Loucy (cell line): ENCODE data around the gene KRT2.
A peak's percentile ranks its signal among the peaks of the same experiment; 100 is the strongest.

ENCODE experiments used
- H2AFZ ChIP-seq: fragments of 200-600 bp; sonication (generic); 2 replicates; pipeline ENCODE4 v1.6.0; 2016; ENCODE audit warnings: antibody characterized with exemption, mild to moderate bottlenecking, low read length, moderate library complexity
- H3F3A ChIP-seq: fragments of 200-600 bp; 2 replicates; pipeline ENCODE4 v1.6.0; 2016; ENCODE audit warnings: antibody characterized with exemption, low read depth, mild to moderate bottlenecking
- H3K27me3 ChIP-seq: fragments of 200-600 bp; sonication (generic); 2 replicates; pipeline ENCODE4 v1.6.1; 2014; ENCODE audit warnings: low read length, mild to moderate bottlenecking; ENCODE audit not compliant: insufficient read depth, poor library complexity, severe bottlenecking
- H3K36me3 ChIP-seq: fragments of 200-600 bp; sonication (generic); 2 replicates; pipeline ENCODE4 v1.6.1; 2016; ENCODE audit warnings: low read length; ENCODE audit not compliant: insufficient read depth
- H3K4me1 ChIP-seq: fragments of 200-600 bp; sonication (generic); 2 replicates; pipeline ENCODE4 v1.5.1; 2014; ENCODE audit warnings: low read length, mild to moderate bottlenecking; ENCODE audit not compliant: insufficient read depth, poor library complexity, severe bottlenecking
- H3K4me2 ChIP-seq: fragments of 200-600 bp; sonication (generic); 2 replicates; pipeline ENCODE4 v1.6.0; 2014; ENCODE audit warnings: antibody characterized with exemption, low read length, low read depth, mild to moderate bottlenecking; ENCODE audit not compliant: poor library complexity, severe bottlenecking
- H3K4me3 ChIP-seq: fragments of 200-600 bp; sonication (generic); 2 replicates; pipeline ENCODE4 v1.5.1; 2014; ENCODE audit warnings: low read length, mild to moderate bottlenecking, mixed read lengths; ENCODE audit not compliant: poor library complexity, severe bottlenecking
- H3K79me2 ChIP-seq: fragments of 200-600 bp; sonication (generic); 2 replicates; pipeline ENCODE4 v1.6.1; 2014; ENCODE audit warnings: low read length; ENCODE audit not compliant: insufficient read depth
- H3K9ac ChIP-seq: fragments of 200-600 bp; sonication (generic); 2 replicates; pipeline ENCODE4 v1.6.0; 2014; ENCODE audit warnings: mild to moderate bottlenecking, low read depth, low read length, moderate library complexity; ENCODE audit not compliant: poor library complexity, severe bottlenecking
- H3K9me2 ChIP-seq: fragments of 200-600 bp; sonication (generic); replicated peaks from 2 replicates; pipeline ENCODE4 v1.6.1; 2016; ENCODE audit warnings: low read depth, low read length, mixed read lengths
- H3K9me3 ChIP-seq: fragments of 200-600 bp; sonication (generic); 2 replicates; pipeline ENCODE4 v1.6.1; 2014; ENCODE audit warnings: mild to moderate bottlenecking, antibody characterized with exemption, low read length, low read depth; ENCODE audit not compliant: insufficient read depth
- H4K20me1 ChIP-seq: fragments of 200-600 bp; sonication (generic); 2 replicates; pipeline ENCODE4 v1.6.0; 2014; ENCODE audit warnings: antibody characterized with exemption, low read length, mild to moderate bottlenecking; ENCODE audit not compliant: insufficient read depth, poor library complexity, severe bottlenecking
- CTCF ChIP-seq: fragments of 200-600 bp; sonication (generic); conservative IDR thresholded peaks from 2 replicates; pipeline ENCODE4 v1.5.1; 2014; ENCODE audit warnings: mild to moderate bottlenecking, antibody characterized with exemption, low read length
- EZH2phosphoT487 ChIP-seq: fragments of 200-600 bp; IDR thresholded peaks from 2 replicates; pipeline ENCODE4 v1.6.1; 2018; ENCODE audit warnings: antibody characterized with exemption, mild to moderate bottlenecking, moderate library complexity, borderline replicate concordance

Gene KRT2

GRCh38 chr12:52682381-52682660 is 30.3 kb upstream of the KRT2 start:
- Histone ChIP-seq H2AFZ (no peak overlapping the region), H4K20me1 (no peaks in the 10 kb centered on the region), H3K4me2 (no peak overlapping the region), H3K79me2 (no peaks in the 10 kb centered on the region), H3F3A (no peaks in the 10 kb centered on the region), H3K36me3 (no peaks in the 10 kb centered on the region), H3K4me1 (peaks cover 39% of the 10 kb centered on the region), H3K27me3 (no peaks in the 10 kb centered on the region), H3K9me2 (no peaks in the 10 kb centered on the region), H3K9me3 (no peaks in the 10 kb centered on the region), H3K9ac (peak overlapping the region; percentile 23), H3K4me3 (no peak overlapping the region)
- TF ChIP-seq CTCF (no peak), EZH2phosphoT487 (no peak)

DNA sequence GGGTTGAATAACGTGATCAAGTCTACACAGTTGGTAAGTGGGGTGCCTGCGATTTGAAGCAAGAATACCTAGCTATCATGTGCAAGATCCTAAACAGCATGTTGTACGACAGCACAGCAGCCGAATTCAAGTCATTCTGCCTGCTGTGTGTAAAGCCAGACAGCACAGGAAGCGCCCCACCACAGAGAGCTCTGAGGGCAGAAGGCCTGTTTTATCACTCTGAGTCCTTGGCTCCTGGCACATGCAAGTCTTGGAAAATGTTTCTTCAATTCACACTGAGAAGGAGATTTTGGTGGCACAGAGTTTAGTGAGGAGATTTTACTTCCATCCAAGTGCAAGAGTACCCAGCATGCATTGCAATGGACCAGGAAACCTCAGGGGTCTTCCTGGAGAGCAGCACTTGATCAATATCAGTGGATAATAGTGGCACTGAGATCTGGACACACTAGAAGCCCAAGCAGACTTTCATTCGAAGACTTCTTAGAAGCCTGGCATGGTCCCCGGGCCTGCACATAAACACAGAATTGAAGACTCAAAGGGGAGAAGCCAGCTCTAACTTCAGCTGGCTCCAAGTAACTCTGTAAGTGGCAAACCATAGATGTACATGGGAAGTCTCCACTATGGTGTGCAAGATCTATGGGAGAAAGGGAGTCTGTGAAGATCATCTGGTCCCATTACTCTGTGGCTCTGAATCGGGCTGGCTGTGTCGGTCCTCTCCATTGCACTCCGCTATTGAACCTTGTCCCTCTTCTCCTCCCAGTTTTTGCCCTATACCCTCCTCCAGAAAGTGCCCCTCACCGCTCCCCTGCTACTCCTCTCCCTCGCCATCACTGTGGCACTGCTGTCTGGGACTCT is 29.7 kb upstream of the KRT2 start:
- H3K9ac ChIP-seq: peak overlapping the region; percentile 23
- no peaks in the 10 kb centered on the region for H4K20me1 ChIP-seq
- no peaks in the 10 kb centered on the region for H3K79me2 ChIP-seq
- H3K9me2 ChIP-seq: no peaks in the 10 kb centered on the region
- H3K9me3 ChIP-seq: no peaks in the 10 kb centered on the region
- H3K4me3 ChIP-seq: no peak overlapping the region
- no peaks in the 10 kb centered on the region for H3K36me3 ChIP-seq
- H2AFZ ChIP-seq: 0 out of 2 replicates have a peak overlapping the region, but pooled peaks have one; percentile 16
- H3F3A ChIP-seq: no peaks in the 10 kb centered on the region
- H3K27me3 ChIP-seq: no peaks in the 10 kb centered on the region
- TF ChIP-seq EZH2phosphoT487 (no peak), CTCF (no peak)
- H3K4me2 ChIP-seq: peak overlapping the region; percentile 44
- H3K4me1 ChIP-seq: peaks cover 39% of the 10 kb centered on the region

GRCh38 chr12:52680363-52680762 is 28.4 kb upstream of the KRT2 start, which contains the start of gene KRT1:
KRT1 (minus strand) TSS chr12:52680407; CDS start chr12:52680348, 59 bp downstream.
- Histone ChIP-seq H3K9ac (no peak within 1 kb of the TSS), H3K27me3 (no peaks in the 10 kb centered on the region), H4K20me1 (no peaks in the 10 kb centered on the region), H3K9me3 (no peaks in the 10 kb centered on the region), H3K36me3 (no peaks in the 10 kb centered on the region), H3K4me1 (peaks cover 41% of the 10 kb centered on the region), H3K9me2 (no peaks in the 10 kb centered on the region), H3K4me3 (no peak within 1 kb of the TSS), H3F3A (no peaks in the 10 kb centered on the region), H3K79me2 (no peaks in the 10 kb centered on the region), H3K4me2 (peak within 1 kb of the TSS; percentile 44), H2AFZ (0 out of 2 replicates have a peak within 1 kb of the TSS, but pooled peaks have one; percentile 16)
- no peak for TF ChIP-seq EZH2phosphoT487
- TF ChIP-seq CTCF: no peak
